HepG2 (cell line): Measurements from ENCODE around the gene TCEANC2. TPM values are rescaled to one million over a fixed set of nuclear protein-coding genes. Genes with fewer than 3 reads are reported as not detected.

Experiments
- AKAP8 ChIP-seq: sonication (generic); formaldehyde crosslinking; IDR thresholded peaks from 2 replicates; pipeline ENCODE4 v1.5.1; 2020; ENCODE audit warnings: mild to moderate bottlenecking, missing genetic modification reagents
- FOSL1 ChIP-seq: sonication (generic); formaldehyde crosslinking; IDR thresholded peaks from 2 replicates; pipeline ENCODE4 v1.9.0; 2021; ENCODE audit warnings: missing genetic modification reagents, borderline replicate concordance
- HIVEP1 ChIP-seq: sonication (generic); formaldehyde crosslinking; IDR thresholded peaks from 2 replicates; pipeline ENCODE4 v1.4.0; 2020; ENCODE audit warnings: mild to moderate bottlenecking, missing genetic modification reagents
- KDM2A ChIP-seq: sonication (generic); formaldehyde crosslinking; IDR thresholded peaks from 2 replicates; pipeline ENCODE4 v1.4.0; 2020; ENCODE audit warnings: low read depth, missing genetic modification reagents, borderline replicate concordance
- MIXL1 ChIP-seq: IDR thresholded peaks from 2 replicates; pipeline ENCODE4 v1.6.1; 2016
- NBN ChIP-seq: fragments of 450-650 bp; conservative IDR thresholded peaks from 2 replicates; pipeline ENCODE4 v1.6.1; 2017
- NR0B2 ChIP-seq: sonication (generic); formaldehyde crosslinking; IDR thresholded peaks from 2 replicates; pipeline ENCODE4 v1.4.0; 2020; ENCODE audit warnings: mild to moderate bottlenecking, missing genetic modification reagents
- PHF8 ChIP-seq: sonication (generic); formaldehyde crosslinking; IDR thresholded peaks from 2 replicates; pipeline ENCODE4 v1.5.0; 2020; ENCODE audit warnings: missing genetic modification reagents
- PLRG1 ChIP-seq: fragments of 450-650 bp; conservative IDR thresholded peaks from 2 replicates; pipeline ENCODE4 v1.6.1; 2016
- POGZ ChIP-seq: sonication (generic); formaldehyde crosslinking; IDR thresholded peaks from 2 replicates; pipeline ENCODE4 v1.4.0; 2020; ENCODE audit warnings: mild to moderate bottlenecking, missing genetic modification reagents
- TBX2 ChIP-seq: sonication (generic); formaldehyde crosslinking; IDR thresholded peaks from 2 replicates; pipeline ENCODE4 v1.5.0; 2020; ENCODE audit warnings: missing genetic modification reagents, mild to moderate bottlenecking, borderline replicate concordance
- THRA ChIP-seq: sonication (generic); formaldehyde crosslinking; IDR thresholded peaks from 2 replicates; pipeline ENCODE4 v1.4.0; 2020; ENCODE audit warnings: missing genetic modification reagents, borderline replicate concordance
- ZBTB2 ChIP-seq: sonication (generic); formaldehyde crosslinking; IDR thresholded peaks from 2 replicates; pipeline ENCODE4 v1.8.0; 2022; ENCODE audit warnings: low read depth, missing genetic modification reagents
- ZFP41 ChIP-seq: sonication (generic); formaldehyde crosslinking; IDR thresholded peaks from 2 replicates; pipeline ENCODE4 v1.4.0; 2020; ENCODE audit warnings: mild to moderate bottlenecking, missing genetic modification reagents, borderline replicate concordance
- ZNF33A ChIP-seq: sonication (generic); formaldehyde crosslinking; IDR thresholded peaks from 2 replicates; pipeline ENCODE4 v1.5.1; 2020; ENCODE audit warnings: missing genetic modification reagents, mild to moderate bottlenecking, moderate library complexity, borderline replicate concordance
- ZNF407 ChIP-seq: sonication (generic); formaldehyde crosslinking; IDR thresholded peaks from one replicate; pipeline ENCODE4 v1.5.1; 2020; ENCODE audit warnings: mild to moderate bottlenecking, missing genetic modification reagents; ENCODE audit errors: not compliant biosample characterization
- ZNF576 ChIP-seq: sonication (generic); formaldehyde crosslinking; IDR thresholded peaks from 2 replicates; pipeline ENCODE4 v1.4.0; 2020; ENCODE audit warnings: mild to moderate bottlenecking, missing genetic modification reagents
- ZSCAN31 ChIP-seq: sonication (generic); formaldehyde crosslinking; IDR thresholded peaks from 2 replicates; pipeline ENCODE4 v1.5.0; 2020; ENCODE audit warnings: low read depth, mild to moderate bottlenecking, missing genetic modification reagents
- polyA plus RNA-seq, 8 experiments: library from polyadenylated mRNA; depleted of rRNA in 3 of 8; stranded (reverse) in 7 of 8; unstranded in 1 of 8; fragments of >200 nt; fragmentation: Illumina TruSeq in 4 of 8; extraction: Trizol in 4 of 8; gene quantifications; 2 replicates each; pipeline versions ENCODE4 v1.2.1 to v1.2.3, GENCODE V29; 2011 to 2016; ENCODE audit warnings: low read depth in 4 of 8, missing spikeins in 1 of 8, mixed read lengths in 1 of 8; ENCODE audit not compliant: insufficient read depth in 1 of 8
- total RNA-seq, 5 experiments: library from RNA; depleted of rRNA; stranded (reverse); fragments of >200 nt; fragmentation: Illumina TruSeq; extraction: Trizol; gene quantifications; 2 replicates each; pipeline ENCODE4 v1.2.3, GENCODE V29; 2016; ENCODE audit warnings: low read depth in 1 of 5

Gene TCEANC2
- total and polyA plus RNA-seq, 2 of the 13 experiments (the other 11 are each of a cell fraction or from before 2014, with no cell fraction given) = 3.8 to 5.0 TPM

GRCh38 chr1:54121482-54122134 is 68.2 kb downstream of the TCEANC2 start (continued):
- TF ChIP-seq ZNF407 (CRISPR knock-in tag) (no peak), HIVEP1 (0 out of 2 replicates have a peak, but pooled peaks have one; percentile 33), MIXL1 (no peak), NBN (no peak), TBX2 (CRISPR knock-in tag) (peak; percentile 14; the same call in 1 of the 2 replicates), ZNF33A (CRISPR knock-in tag) (no peak), POGZ (CRISPR knock-in tag) (peak; percentile 35; the same call in 1 of the 2 replicates), KDM2A (CRISPR knock-in tag) (peak; percentile 74), THRA (0 out of 2 replicates have a peak, but pooled peaks have one; percentile 33), ZSCAN31 (CRISPR knock-in tag) (0 out of 2 replicates have a peak, but pooled peaks have one; percentile 41), NR0B2 (CRISPR knock-in tag) (peak; percentile 78), ZFP41 (no peak), ZBTB2 (no peak), FOSL1 (no peak), PLRG1 (no peak), AKAP8 (no peak), PHF8 (CRISPR knock-in tag) (0 out of 2 replicates have a peak, but pooled peaks have one; percentile 31), ZNF576 (0 out of 2 replicates have a peak, but pooled peaks have one; percentile 20)
